ENCODE results near the gene FBXL7. TPM values are rescaled to one million over a fixed set of nuclear protein-coding genes. Genes with fewer than 3 reads are reported as not detected.
"Not testable (repeated sequence)": the region's sequence is repeated elsewhere in the genome, so short reads cannot be mapped to it uniquely, and the experiment has no call there.

The FBXL7 gene
- total and polyA plus RNA-seq, 2 experiments from 2014 or later: 3.2 to 7.5 TPM

- in situ Hi-C loops (cut with MboI): no loop called here
- no peaks in the 10 kb centered on the region for H3K79me2 ChIP-seq (ENCODE audit: insufficient read depth)
- no peak overlapping the region for H3K4me2 ChIP-seq (ENCODE audit: unreplicated experiment)
- no peak overlapping the region for H3K4me3 ChIP-seq
- no peaks in the 10 kb centered on the region for H3K36me3 ChIP-seq (ENCODE audit: low read depth)
- DNase-seq: no peak
- H4K20me1 ChIP-seq (ENCODE audit: insufficient read depth): no peaks in the 10 kb centered on the region
- H3F3A ChIP-seq (ENCODE audit: insufficient read depth): no peaks in the 10 kb centered on the region
- no peaks in the 10 kb centered on the region for H3K9me2 ChIP-seq (ENCODE audit: insufficient read depth)
- H3K27ac ChIP-seq: no peak overlapping the region
- H3K27me3 ChIP-seq (replicated peaks; ENCODE audit: insufficient read depth): no peaks in the 10 kb centered on the region
- WGBS, 2 experiments (ENCODE audit: low coverage in 1 of 2, low lambda C conversion rate in 2 of 2, missing lambda C conversion rate in 2 of 2): 11 to 32% methylated on average over 1 of the region's 1 CpG
- no peaks in the 10 kb centered on the region for H3K4me1 ChIP-seq (ENCODE audit: insufficient read depth)
- H3K9ac ChIP-seq: no peak overlapping the region
- no peaks in the 10 kb centered on the region for H3K9me3 ChIP-seq (ENCODE audit: low read depth)
- no peak overlapping the region for H2AFZ ChIP-seq
- no peak for TF ChIP-seq EZH2 (IDR thresholded peaks at IDR 0.05; ENCODE audit: insufficient read depth, poor library complexity, severe bottlenecking)
- no peak for TF ChIP-seq EZH2phosphoT487 (IDR thresholded peaks at IDR 0.05; ENCODE audit: insufficient read depth, low read depth)
Observed at GRCh38 chr5:15858326-15858725, 358.3 kb downstream of the FBXL7 start.

GRCh38 chr5:15864536-15865215, 364.7 kb downstream of the FBXL7 start:
- Histone ChIP-seq H3K9me2 (ENCODE audit: insufficient read depth) (no peaks in the 10 kb centered on the region), H3K36me3 (ENCODE audit: low read depth) (no peaks in the 10 kb centered on the region)
- 64 to 69% methylated on average over 4 of the region's 4 CpGs for WGBS, 2 experiments (ENCODE audit: low coverage in 1 of 2, low lambda C conversion rate in 2 of 2, missing lambda C conversion rate in 2 of 2)

DNA sequence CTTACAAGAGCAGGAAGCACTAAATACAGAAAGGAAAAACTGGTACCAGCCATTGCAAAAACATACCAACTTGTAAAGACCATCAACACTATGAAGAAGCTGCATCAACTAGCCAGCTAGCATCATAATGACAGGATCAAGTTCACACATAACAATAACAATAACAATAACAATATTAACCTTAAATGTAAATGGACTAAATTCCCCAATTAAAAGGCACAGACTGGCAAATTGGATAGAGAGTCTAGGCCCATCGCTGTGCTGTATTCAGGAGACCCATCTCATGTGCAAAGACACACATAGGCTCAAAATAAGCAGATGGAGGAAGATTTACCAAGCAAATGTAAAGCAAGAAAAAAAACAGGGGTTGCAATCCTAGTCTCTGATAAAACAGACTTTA, 372.3 kb downstream of the FBXL7 start:
- H3K9me2 ChIP-seq (ENCODE audit: insufficient read depth); H3K79me2 ChIP-seq (ENCODE audit: insufficient read depth); H3K27ac ChIP-seq; DNase-seq; H3F3A ChIP-seq (ENCODE audit: insufficient read depth); H4K20me1 ChIP-seq (ENCODE audit: insufficient read depth); H3K36me3 ChIP-seq (ENCODE audit: low read depth); H2AFZ ChIP-seq; H3K4me1 ChIP-seq (ENCODE audit: insufficient read depth); H3K9ac ChIP-seq; in situ Hi-C loops (cut with MboI); H3K4me2 ChIP-seq (ENCODE audit: unreplicated experiment); H3K27me3 ChIP-seq (replicated peaks; ENCODE audit: insufficient read depth); H3K9me3 ChIP-seq (ENCODE audit: low read depth); H3K4me3 ChIP-seq: not testable (repeated sequence)
- WGBS, 2 experiments (ENCODE audit: low coverage in 1 of 2, low lambda C conversion rate in 2 of 2, missing lambda C conversion rate in 2 of 2): 91 to 93% methylated on average over 1 of the region's 1 CpG

More at GRCh38 chr5:15864536-15865215, 364.7 kb downstream of the FBXL7 start:
- H3F3A ChIP-seq (ENCODE audit: insufficient read depth): no peaks in the 10 kb centered on the region
- no peak overlapping the region for H2AFZ ChIP-seq
- H3K4me3 ChIP-seq: no peak overlapping the region
- no peak for DNase-seq
- in situ Hi-C loops (cut with MboI): no loop called here
- no peaks in the 10 kb centered on the region for H3K27me3 ChIP-seq (replicated peaks; ENCODE audit: insufficient read depth)
- no peak overlapping the region for H3K4me2 ChIP-seq (ENCODE audit: unreplicated experiment)
- TF ChIP-seq EZH2phosphoT487 (IDR thresholded peaks at IDR 0.05; ENCODE audit: insufficient read depth, low read depth): no peak
- TF ChIP-seq EZH2 (IDR thresholded peaks at IDR 0.05; ENCODE audit: insufficient read depth, poor library complexity, severe bottlenecking): no peak
- H4K20me1 ChIP-seq (ENCODE audit: insufficient read depth): no peaks in the 10 kb centered on the region
- no peak overlapping the region for H3K9ac ChIP-seq
- no peak overlapping the region for H3K27ac ChIP-seq
- H3K9me3 ChIP-seq (ENCODE audit: low read depth): no peaks in the 10 kb centered on the region
- H3K79me2 ChIP-seq (ENCODE audit: insufficient read depth): no peaks in the 10 kb centered on the region
- no peaks in the 10 kb centered on the region for H3K4me1 ChIP-seq (ENCODE audit: insufficient read depth)

DNA sequence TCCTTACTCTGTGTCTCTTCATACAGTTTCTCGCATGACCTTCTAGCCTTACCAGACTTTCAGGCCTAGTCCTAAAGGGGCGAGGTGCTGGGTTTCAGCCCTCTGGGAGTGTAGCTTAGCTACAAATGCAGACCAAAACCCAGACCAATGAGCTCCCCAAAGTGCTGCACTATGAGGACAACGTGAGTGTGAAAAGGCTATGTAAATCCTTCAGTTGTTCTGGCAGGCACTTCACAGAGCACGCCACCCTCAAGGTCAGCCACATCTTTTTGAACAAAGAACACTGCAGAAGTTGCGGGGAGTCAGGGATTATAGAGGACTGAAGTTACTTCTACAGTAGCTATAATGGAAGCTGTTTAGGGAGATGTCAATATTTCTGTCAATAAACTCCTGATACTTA, 377.9 kb downstream of the FBXL7 start:
- DNase-seq: no peak
- no peaks in the 10 kb centered on the region for H3K36me3 ChIP-seq (ENCODE audit: low read depth)
- H3K79me2 ChIP-seq (ENCODE audit: insufficient read depth): no peaks in the 10 kb centered on the region
- H3K4me2 ChIP-seq (ENCODE audit: unreplicated experiment): no peak overlapping the region
- 94 to 98% methylated on average over 5 of the region's 5 CpGs for WGBS, 2 experiments (ENCODE audit: low coverage in 1 of 2, low lambda C conversion rate in 2 of 2, missing lambda C conversion rate in 2 of 2)
- H3K27ac ChIP-seq: no peak overlapping the region
- no peaks in the 10 kb centered on the region for H3K4me1 ChIP-seq (ENCODE audit: insufficient read depth)
- TF ChIP-seq EZH2 (IDR thresholded peaks at IDR 0.05; ENCODE audit: insufficient read depth, poor library complexity, severe bottlenecking) (no peak), EZH2phosphoT487 (IDR thresholded peaks at IDR 0.05; ENCODE audit: insufficient read depth, low read depth) (no peak)
- H3K9me3 ChIP-seq (ENCODE audit: low read depth): no peaks in the 10 kb centered on the region
- no peaks in the 10 kb centered on the region for H3F3A ChIP-seq (ENCODE audit: insufficient read depth)
- H3K27me3 ChIP-seq (replicated peaks; ENCODE audit: insufficient read depth): no peaks in the 10 kb centered on the region
- in situ Hi-C loops (cut with MboI): no loop called here
- H3K9ac ChIP-seq: no peak overlapping the region
- no peaks in the 10 kb centered on the region for H4K20me1 ChIP-seq (ENCODE audit: insufficient read depth)
- no peak overlapping the region for H2AFZ ChIP-seq
- no peak overlapping the region for H3K4me3 ChIP-seq
- no peaks in the 10 kb centered on the region for H3K9me2 ChIP-seq (ENCODE audit: insufficient read depth)

DNA sequence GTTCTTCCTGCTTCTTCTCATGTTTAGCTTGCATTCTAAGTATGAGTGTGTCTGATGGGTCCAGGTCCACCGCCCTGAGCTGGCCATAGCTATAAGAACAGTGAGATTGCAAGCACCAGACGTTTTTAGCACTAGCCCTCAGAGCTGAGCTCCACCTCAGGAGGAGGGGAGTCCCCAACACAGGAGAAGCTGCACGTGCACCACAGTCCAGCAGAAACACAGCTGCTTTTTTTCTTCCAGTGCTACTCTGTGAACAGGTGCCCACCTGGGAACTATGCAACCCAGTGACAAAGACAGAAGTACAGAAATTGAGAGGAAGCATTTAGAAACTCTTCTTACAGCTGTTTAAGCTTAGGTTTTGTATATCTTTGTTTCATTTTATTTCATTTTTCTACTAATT, 380.2 kb downstream of the FBXL7 start:
- H4K20me1 ChIP-seq (ENCODE audit: insufficient read depth): no peaks in the 10 kb centered on the region
- no peak overlapping the region for H3K27ac ChIP-seq
- H2AFZ ChIP-seq: no peak overlapping the region
- no peak overlapping the region for H3K9ac ChIP-seq
- WGBS, 2 experiments (ENCODE audit: low coverage in 1 of 2, low lambda C conversion rate in 2 of 2, missing lambda C conversion rate in 2 of 2): 68 to 69% methylated on average over 3 of the region's 3 CpGs
- H3K79me2 ChIP-seq (ENCODE audit: insufficient read depth): no peaks in the 10 kb centered on the region
- peaks cover 8% of the 10 kb centered on the region for H3K4me1 ChIP-seq (ENCODE audit: insufficient read depth)
- H3K9me3 ChIP-seq (ENCODE audit: low read depth): no peaks in the 10 kb centered on the region
- no peak overlapping the region for H3K4me3 ChIP-seq
- H3K36me3 ChIP-seq (ENCODE audit: low read depth): no peaks in the 10 kb centered on the region
- no peak overlapping the region for H3K4me2 ChIP-seq (ENCODE audit: unreplicated experiment)
- H3F3A ChIP-seq (ENCODE audit: insufficient read depth): 0 out of 2 replicates have a peak, but pooled peaks cover 5% of the 10 kb centered on the region
- H3K27me3 ChIP-seq (replicated peaks; ENCODE audit: insufficient read depth): no peaks in the 10 kb centered on the region
- no peak for DNase-seq
- in situ Hi-C loops (cut with MboI): no loop called here
- no peaks in the 10 kb centered on the region for H3K9me2 ChIP-seq (ENCODE audit: insufficient read depth)
- TF ChIP-seq EZH2 (IDR thresholded peaks at IDR 0.05; ENCODE audit: insufficient read depth, poor library complexity, severe bottlenecking) (no peak), EZH2phosphoT487 (IDR thresholded peaks at IDR 0.05; ENCODE audit: insufficient read depth, low read depth) (no peak)

Data from GM23248 (cell line).